HepG2 (cell line): Measurements from ENCODE around the gene PSEN2. TPM values are rescaled to one million over a fixed set of nuclear protein-coding genes. Genes with fewer than 3 reads are reported as not detected.

Experiments used
- ARID2 ChIP-seq: sonication (generic); formaldehyde crosslinking; IDR thresholded peaks from 2 replicates; pipeline ENCODE4 v1.8.1; 2022; ENCODE audit warnings: mild to moderate bottlenecking, missing genetic modification reagents, borderline replicate concordance
- DMTF1 ChIP-seq: sonication (generic); formaldehyde crosslinking; IDR thresholded peaks from 2 replicates; pipeline ENCODE4 v1.4.0; 2020; ENCODE audit warnings: mild to moderate bottlenecking, missing genetic modification reagents
- EEA1 ChIP-seq: sonication (generic); formaldehyde crosslinking; IDR thresholded peaks from 2 replicates; pipeline ENCODE4 v1.5.1; 2020; ENCODE audit warnings: mild to moderate bottlenecking, missing genetic modification reagents, borderline replicate concordance
- ESRRA ChIP-seq: sonication (generic); formaldehyde crosslinking; IDR thresholded peaks from 2 replicates; pipeline ENCODE4 v1.5.1; 2020; ENCODE audit warnings: mild to moderate bottlenecking, low read depth, missing genetic modification reagents
- FOXA1 ChIP-seq, 2 experiments: fragments of 450-650 bp in 1 of 2; sonication (generic) in 1 of 2; formaldehyde crosslinking in 1 of 2; IDR thresholded peaks; 2 replicates each; pipeline versions ENCODE4 v1.4.0 to v1.6.1; 2016 to 2020; ENCODE audit warnings: missing genetic modification reagents in 1 of 2
- FOXP4 ChIP-seq: sonication (generic); formaldehyde crosslinking; IDR thresholded peaks from 2 replicates; pipeline ENCODE4 v1.4.0; 2020; ENCODE audit warnings: missing genetic modification reagents
- IKZF1 ChIP-seq: fragments of 450-650 bp; IDR thresholded peaks from 2 replicates; pipeline ENCODE4 v1.7.1; 2016
- MAFG ChIP-seq: sonication (generic); formaldehyde crosslinking; IDR thresholded peaks from 2 replicates; pipeline ENCODE4 v1.5.1; 2020; ENCODE audit warnings: mild to moderate bottlenecking, missing genetic modification reagents
- RXRB ChIP-seq: IDR thresholded peaks from 2 replicates; pipeline ENCODE4 v1.6.1; 2016; ENCODE audit warnings: borderline replicate concordance, missing genetic modification reagents, missing compliant biosample characterization
- TAF15 ChIP-seq: fragments of 200-400 bp; formaldehyde crosslinking; IDR thresholded peaks from one replicate; pipeline ENCODE4 v1.6.1; 2018; ENCODE audit warnings: mild to moderate bottlenecking, low read depth, low read length; ENCODE audit not compliant: poor library complexity, severe bottlenecking
- TCF7 ChIP-seq: sonication (generic); IDR thresholded peaks from 2 replicates; pipeline ENCODE4 v1.6.1; 2016; ENCODE audit warnings: antibody characterized with exemption, low read depth
- ZHX1 ChIP-seq: sonication (generic); formaldehyde crosslinking; IDR thresholded peaks from 2 replicates; pipeline ENCODE4 v1.8.1; 2022; ENCODE audit warnings: low read depth, mild to moderate bottlenecking, missing genetic modification reagents
- ZIK1 ChIP-seq: sonication (generic); formaldehyde crosslinking; IDR thresholded peaks from 2 replicates; pipeline ENCODE4 v1.5.0; 2020; ENCODE audit warnings: mild to moderate bottlenecking, low read depth, missing genetic modification reagents, borderline replicate concordance
- ZNF317 ChIP-seq: sonication (generic); formaldehyde crosslinking; IDR thresholded peaks from 2 replicates; pipeline ENCODE4 v1.5.0; 2020; ENCODE audit warnings: mild to moderate bottlenecking, missing genetic modification reagents
- ZNF337 ChIP-seq: sonication (generic); formaldehyde crosslinking; IDR thresholded peaks from 2 replicates; pipeline ENCODE4 v1.5.1; 2020; ENCODE audit warnings: missing genetic modification reagents, low read depth, mild to moderate bottlenecking, borderline replicate concordance
- ZNF75D ChIP-seq: sonication (generic); formaldehyde crosslinking; IDR thresholded peaks from 2 replicates; pipeline ENCODE4 v1.8.1; 2023; ENCODE audit warnings: missing genetic modification reagents, mild to moderate bottlenecking, borderline replicate concordance
- ZSCAN20 ChIP-seq: sonication (generic); formaldehyde crosslinking; IDR thresholded peaks from 2 replicates; pipeline ENCODE4 v1.4.0; 2020; ENCODE audit warnings: missing genetic modification reagents, mild to moderate bottlenecking, borderline replicate concordance
- ZXDC ChIP-seq: sonication (generic); formaldehyde crosslinking; IDR thresholded peaks from 2 replicates; pipeline ENCODE4 v1.5.0; 2020; ENCODE audit warnings: mild to moderate bottlenecking, missing genetic modification reagents
- polyA plus RNA-seq, 8 experiments: library from polyadenylated mRNA; depleted of rRNA in 3 of 8; stranded (reverse) in 7 of 8; unstranded in 1 of 8; fragments of >200 nt; fragmentation: Illumina TruSeq in 4 of 8; extraction: Trizol in 4 of 8; gene quantifications; 2 replicates each; pipeline versions ENCODE4 v1.2.1 to v1.2.3, GENCODE V29; 2011 to 2016; ENCODE audit warnings: low read depth in 4 of 8, missing spikeins in 1 of 8, mixed read lengths in 1 of 8; ENCODE audit not compliant: insufficient read depth in 1 of 8
- total RNA-seq, 5 experiments: library from RNA; depleted of rRNA; stranded (reverse); fragments of >200 nt; fragmentation: Illumina TruSeq; extraction: Trizol; gene quantifications; 2 replicates each; pipeline ENCODE4 v1.2.3, GENCODE V29; 2016; ENCODE audit warnings: low read depth in 1 of 5

The PSEN2 gene
- total and polyA plus RNA-seq, 2 of the 13 experiments (the other 11 are each of a cell fraction or from before 2014, with no cell fraction given), result 5.9 to 13.1 TPM

GRCh38 chr1:226945106-226945857 is 74.9 kb downstream of the PSEN2 start (continued):
- TF ChIP-seq ZIK1 (CRISPR knock-in tag) (0 out of 2 replicates have a peak, but pooled peaks have one; percentile 43), ARID2 (CRISPR knock-in tag) (no peak), ZNF337 (no peak), TCF7 (peak; percentile 12; the same call in 1 of the 2 replicates), EEA1 (CRISPR knock-in tag) (no peak), TAF15 (no peak), ZHX1 (CRISPR knock-in tag) (0 out of 2 replicates have a peak, but pooled peaks have one; percentile 37), ZSCAN20 (CRISPR knock-in tag) (no peak), RXRB (CRISPR knock-in tag) (peak; percentile 74), MAFG (CRISPR knock-in tag) (no peak), FOXP4 (CRISPR knock-in tag) (peak; percentile 95), ZXDC (CRISPR knock-in tag) (no peak), ZNF317 (0 out of 2 replicates have a peak, but pooled peaks have one; percentile 52), ZNF75D (CRISPR knock-in tag) (no peak), ESRRA (CRISPR knock-in tag) (no peak), DMTF1 (no peak), IKZF1 (no peak), FOXA1 (IDR thresholded peaks at IDR 0.05) (no peak), FOXA1 (CRISPR knock-in tag; IDR thresholded peaks at IDR 0.05) (peak; percentile 90)
